ENCODE data around the gene MS4A6E.

MS4A6E gene

DNA sequence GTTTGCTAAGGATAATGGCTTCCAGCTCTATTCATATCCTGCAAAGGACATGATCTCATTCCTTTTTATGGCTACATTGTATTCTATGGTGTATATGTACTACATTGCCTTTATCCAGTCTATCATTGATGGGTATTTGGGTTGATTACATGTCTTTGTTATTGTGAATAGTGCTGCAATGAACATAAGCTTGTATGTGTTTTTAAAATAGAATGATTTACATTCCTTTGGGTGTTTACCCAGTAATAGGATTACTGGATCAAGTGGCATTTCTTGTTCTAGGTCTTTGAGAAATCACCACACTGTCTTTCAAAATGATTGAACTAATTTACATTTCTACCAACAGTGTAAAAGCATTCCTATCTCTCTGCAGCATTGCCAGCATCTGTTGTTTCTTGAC is 6.0 kb upstream of the MS4A6E start:
- intact Hi-C loops (cut with DNase I; ENCODE audit: low total_unique reads): no loop called here
- H3K27ac ChIP-seq: no peak overlapping the region
- TF ChIP-seq, protein P1, sequence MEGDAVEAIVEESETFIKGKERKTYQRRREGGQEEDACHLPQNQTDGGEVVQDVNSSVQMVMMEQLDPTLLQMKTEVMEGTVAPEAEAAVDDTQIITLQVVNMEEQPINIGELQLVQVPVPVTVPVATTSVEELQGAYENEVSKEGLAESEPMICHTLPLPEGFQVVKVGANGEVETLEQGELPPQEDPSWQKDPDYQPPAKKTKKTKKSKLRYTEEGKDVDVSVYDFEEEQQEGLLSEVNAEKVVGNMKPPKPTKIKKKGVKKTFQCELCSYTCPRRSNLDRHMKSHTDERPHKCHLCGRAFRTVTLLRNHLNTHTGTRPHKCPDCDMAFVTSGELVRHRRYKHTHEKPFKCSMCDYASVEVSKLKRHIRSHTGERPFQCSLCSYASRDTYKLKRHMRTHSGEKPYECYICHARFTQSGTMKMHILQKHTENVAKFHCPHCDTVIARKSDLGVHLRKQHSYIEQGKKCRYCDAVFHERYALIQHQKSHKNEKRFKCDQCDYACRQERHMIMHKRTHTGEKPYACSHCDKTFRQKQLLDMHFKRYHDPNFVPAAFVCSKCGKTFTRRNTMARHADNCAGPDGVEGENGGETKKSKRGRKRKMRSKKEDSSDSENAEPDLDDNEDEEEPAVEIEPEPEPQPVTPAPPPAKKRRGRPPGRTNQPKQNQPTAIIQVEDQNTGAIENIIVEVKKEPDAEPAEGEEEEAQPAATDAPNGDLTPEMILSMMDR (IDR thresholded peaks at IDR 0.05): no peak
- H3K9me3 ChIP-seq: peaks cover 0 to 8% (median 3%) of the 10 kb centered on the region in 3 donors
- H3K27me3 ChIP-seq: no peaks in the 10 kb centered on the region
- H3K36me3 ChIP-seq: no peaks in the 10 kb centered on the region
- H3K4me1 ChIP-seq: no peaks in the 10 kb centered on the region
- no peak overlapping the region for H3K4me3 ChIP-seq
- DNase-seq: no peak

DNA sequence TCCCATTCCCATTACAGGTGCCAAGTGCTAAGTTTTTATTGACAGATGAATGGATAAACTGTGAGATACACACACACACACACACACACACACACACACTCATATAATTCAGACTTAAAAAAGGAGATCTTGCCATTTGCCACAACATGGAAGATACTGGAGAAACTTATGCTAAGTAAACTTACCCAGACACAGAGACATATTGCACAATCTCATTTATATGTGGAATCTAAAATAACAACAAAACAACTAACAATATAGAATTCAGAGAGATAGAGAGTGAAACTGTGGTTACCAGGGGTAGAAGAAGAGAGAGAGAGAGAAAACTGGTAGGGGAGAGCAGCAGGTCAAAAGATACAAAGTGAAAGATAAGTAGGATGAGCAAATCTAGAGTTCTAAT is 1.4 kb downstream of the MS4A6E start:
- peaks cover 0 to 4% (median 3%) of the 10 kb centered on the region in 3 donors for H3K9me3 ChIP-seq
- intact Hi-C loops (cut with DNase I; ENCODE audit: low total_unique reads): no loop called here
- H3K4me3 ChIP-seq: no peak overlapping the region
- no peaks in the 10 kb centered on the region for H3K4me1 ChIP-seq
- H3K27ac ChIP-seq: no peak overlapping the region
- no peaks in the 10 kb centered on the region for H3K36me3 ChIP-seq
- TF ChIP-seq, protein P1 (IDR thresholded peaks at IDR 0.05): no peak
- DNase-seq: no peak
- no peaks in the 10 kb centered on the region for H3K27me3 ChIP-seq

DNA sequence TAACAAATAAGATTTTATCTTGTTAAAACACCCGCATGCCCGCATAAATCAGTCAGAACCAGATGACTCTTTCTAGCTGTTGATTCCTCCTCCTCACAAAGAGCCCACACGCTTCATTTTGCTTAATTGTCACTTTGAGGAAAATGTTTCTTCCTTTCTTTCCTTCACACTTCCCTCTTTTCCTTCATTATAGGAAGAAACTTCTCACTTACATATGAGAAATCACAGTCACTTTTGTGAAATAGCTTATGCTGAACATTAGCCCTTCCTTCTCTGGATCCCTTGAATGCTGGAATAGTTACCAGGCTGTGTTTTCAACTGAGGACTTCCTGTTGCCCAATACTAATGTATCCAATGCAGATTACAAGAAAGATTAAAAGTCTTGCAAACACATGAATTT is 5.8 kb downstream of the MS4A6E start:
- intact Hi-C loops (cut with DNase I; ENCODE audit: low total_unique reads): no loop called here
- TF ChIP-seq, protein P1 (IDR thresholded peaks at IDR 0.05): no peak
- Histone ChIP-seq H3K4me1 (no peaks in the 10 kb centered on the region), H3K9me3 (no peaks in the 10 kb centered on the region), H3K4me3 (no peak overlapping the region), H3K27ac (no peak overlapping the region), H3K27me3 (no peaks in the 10 kb centered on the region), H3K36me3 (no peaks in the 10 kb centered on the region)
- no peak for DNase-seq

DNA sequence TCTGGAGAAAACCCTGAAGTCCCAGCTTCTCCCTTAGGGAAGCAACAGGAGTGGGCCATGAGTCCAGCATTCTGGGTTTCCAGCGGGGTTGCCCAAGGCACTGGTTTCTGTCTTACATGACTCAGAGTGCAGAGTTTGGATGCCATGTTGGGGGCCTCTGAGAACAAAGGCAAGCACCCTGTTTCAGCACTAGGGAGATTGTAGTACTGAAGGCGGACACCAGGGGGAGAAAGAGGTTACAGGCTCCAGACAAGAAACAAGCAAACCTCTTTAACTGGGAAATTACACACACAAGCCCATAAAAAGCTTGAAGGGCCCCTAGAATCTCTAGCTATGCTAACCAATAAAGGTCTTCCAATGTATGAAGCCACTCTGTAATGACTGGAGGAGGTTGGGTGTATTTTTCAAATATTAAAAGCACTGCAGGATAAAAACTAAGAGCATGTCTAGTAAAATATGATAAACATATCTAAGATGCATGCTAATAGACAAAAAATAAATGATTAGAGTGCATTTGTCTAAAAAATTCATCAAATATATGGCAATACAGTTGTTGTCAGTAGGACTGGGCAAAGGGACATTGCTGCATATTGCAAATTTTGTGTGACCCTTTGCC is 7.1 kb downstream of the MS4A6E start:
- Histone ChIP-seq H3K9me3 (no peaks in the 10 kb centered on the region), H3K36me3 (no peaks in the 10 kb centered on the region), H3K27ac (no peak overlapping the region), H3K4me3 (no peak overlapping the region), H3K4me1 (no peaks in the 10 kb centered on the region), H3K27me3 (no peaks in the 10 kb centered on the region)
- TF ChIP-seq, protein P1 (IDR thresholded peaks at IDR 0.05): peak; percentile 39 to 40
- intact Hi-C loops (cut with DNase I; ENCODE audit: low total_unique reads): no loop called here
- DNase-seq: peak in 1 of 2 donors; percentile 70

DNA sequence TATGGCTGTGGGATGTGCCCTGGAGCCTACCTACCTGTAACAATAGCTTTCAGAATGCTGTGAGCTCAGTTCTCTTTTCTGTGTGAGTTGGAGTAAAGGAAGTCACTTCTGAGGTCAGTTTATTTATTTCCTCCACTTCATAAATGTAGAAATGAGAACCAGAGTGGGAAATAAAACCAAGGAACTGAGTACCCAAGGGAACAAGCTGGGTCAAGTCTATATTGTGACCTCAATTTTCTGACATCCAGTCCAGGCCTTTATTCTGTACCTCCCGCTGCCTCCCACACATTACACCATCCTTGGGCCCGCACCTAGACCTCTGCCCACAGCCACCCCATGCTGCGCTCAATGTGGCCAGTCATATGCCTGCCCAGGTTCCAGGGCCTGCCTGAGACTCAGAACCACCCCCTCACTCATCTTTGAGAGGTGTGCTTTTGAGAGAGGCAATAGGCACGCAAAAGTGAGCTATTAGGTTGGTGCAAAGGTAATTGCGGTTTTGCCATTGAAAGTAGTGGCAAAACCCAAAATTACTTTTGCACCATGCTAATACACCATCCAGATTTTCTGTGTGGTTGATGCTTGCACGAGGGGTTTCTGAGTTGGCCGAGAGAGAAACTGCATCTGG is 9.8 kb downstream of the MS4A6E start:
- no peak for DNase-seq
- no peaks in the 10 kb centered on the region for H3K27me3 ChIP-seq
- no peaks in the 10 kb centered on the region for H3K36me3 ChIP-seq
- TF ChIP-seq, protein P1 (IDR thresholded peaks at IDR 0.05): no peak
- intact Hi-C loops (cut with DNase I; ENCODE audit: low total_unique reads): no loop called here
- H3K4me3 ChIP-seq: no peak overlapping the region
- no peak overlapping the region for H3K27ac ChIP-seq
- H3K4me1 ChIP-seq: no peaks in the 10 kb centered on the region
- H3K9me3 ChIP-seq: no peaks in the 10 kb centered on the region

Measured in tibial artery (tissue), 4 donors.